Esophagus squamous epithelium (tissue), 5 donors: ENCODE measurements around the gene EXD2. TPM values are rescaled to one million over a fixed set of nuclear protein-coding genes. Genes with fewer than 3 reads are reported as not detected.

Experiments used
- DNase-seq: peaks from one replicate; lab custom pipeline; 2025; lab: John Stamatoyannopoulos, UW
- H3K27ac ChIP-seq, 4 donors: fragments of 200-600 bp; sonication (generic); one replicate each; pipeline ENCODE4 v1.5.1; 2016 to 2019; ENCODE audit warnings: mild to moderate bottlenecking in 1 of 4
- H3K27me3 ChIP-seq, 4 donors: fragments of 200-600 bp; sonication (generic); 1 replicate in 3 of 4; 2 replicates in 1 of 4; pipeline versions ENCODE4 v1.5.1 to v1.6.0; 2017 to 2021; ENCODE audit warnings: antibody characterized with exemption in 1 of 4
- H3K36me3 ChIP-seq, 3 donors: fragments of 200-600 bp; sonication (generic); one replicate each; pipeline ENCODE4 v1.5.1; 2016 to 2019
- H3K4me1 ChIP-seq, 3 donors: fragments of 200-600 bp; sonication (generic); one replicate each; pipeline ENCODE4 v1.5.1; 2017 to 2019
- H3K4me3 ChIP-seq, 4 donors: fragments of 200-600 bp; sonication (generic); 1 replicate in 3 of 4; 2 replicates in 1 of 4; pipeline ENCODE4 v1.5.1; 2016 to 2019; ENCODE audit warnings: mild to moderate bottlenecking in 2 of 4, moderate library complexity in 1 of 4
- H3K9me3 ChIP-seq, 3 donors: fragments of 200-600 bp; sonication (generic); one replicate each; pipeline ENCODE4 v1.5.1; 2016 to 2019
- CTCF ChIP-seq, 6 experiments: fragments of 450-650 bp in 4 of 6; fragments of 200-600 bp in 2 of 6; sonication (generic) in 2 of 6; IDR thresholded peaks; one replicate each; pipeline ENCODE4 v1.5.1; 2016 to 2019; ENCODE audit warnings: antibody characterized with exemption in 6 of 6, mild to moderate bottlenecking in 4 of 6, moderate library complexity in 4 of 6
- POLR2A ChIP-seq, 4 donors: fragments of 450-650 bp; IDR thresholded peaks; one replicate each; pipeline ENCODE4 v1.6.1; 2017; ENCODE audit warnings: antibody characterized with exemption in 4 of 4, mild to moderate bottlenecking in 4 of 4, moderate library complexity in 3 of 4
- WGBS, 2 donors: methylation state at CpG; one replicate each; pipeline ENCODE4 v1.1.5; 2018; 5-methylcytosine and 5-hydroxymethylcytosine counted together
- intact Hi-C: fragments of 100-400 bp; cut with DNase I; formaldehyde crosslinking; loops from one replicate; pipeline ENCODE4 v1.15.0; 2022
- total RNA-seq, 4 donors: library from RNA; depleted of rRNA; stranded (reverse); fragments of >200 nt; gene quantifications; one replicate each; pipeline ENCODE4 v1.1.0, GENCODE V29; 2016
- donor health status: DM: yes; HTN: yes; CAD: no.

The EXD2 gene
- total RNA-seq, 4 donors from 2014 or later = 12.3 to 22.9 (median 19.9) TPM

DNA sequence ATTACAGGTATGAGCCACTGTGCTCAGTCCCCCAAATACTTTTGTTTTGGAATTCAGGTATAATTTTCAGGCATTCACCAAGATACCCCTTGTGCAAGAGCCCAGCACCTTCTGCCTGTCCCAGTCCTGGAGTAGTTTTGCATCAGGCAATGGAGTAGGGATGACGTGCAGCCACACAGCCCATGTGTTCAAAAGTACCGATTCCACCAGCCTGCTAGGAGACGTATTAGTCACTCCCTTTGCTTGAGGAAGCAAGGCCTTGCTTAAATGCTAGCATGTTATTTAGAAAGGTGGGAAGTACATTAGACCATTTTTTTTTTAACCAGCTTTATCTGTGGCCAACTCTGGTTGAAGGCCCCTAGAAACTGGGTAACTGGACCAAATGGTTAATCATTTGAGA lies 53.6 kb downstream of the EXD2 start:
- intact Hi-C loops = loop anchor here (5.0 kb wide), 1 partner anchor 217 kb away; no protein-coding TSS in a partner anchor
- 86 to 100% methylated on average over 1 to 3 of the region's 3 CpGs for WGBS, 2 donors
- TF ChIP-seq CTCF (IDR thresholded peaks at IDR 0.05) (no peak), POLR2A (IDR thresholded peaks at IDR 0.05) (no peak)

GRCh38 chr14:69246331-69246730 lies 55.0 kb downstream of the EXD2 start:
- TF ChIP-seq POLR2A (IDR thresholded peaks at IDR 0.05) (no peak), CTCF (IDR thresholded peaks at IDR 0.05) (no peak)
- peaks cover 0 to 19% (median 0%) of the 10 kb centered on the region in 3 donors for H3K36me3 ChIP-seq
- H3K9me3 ChIP-seq = no peaks in the 10 kb centered on the region
- intact Hi-C loops = no loop called here
- H3K4me1 ChIP-seq = peaks cover 0 to 18% (median 0%) of the 10 kb centered on the region in 3 donors
- 82 to 100% methylated on average over 1 to 3 of the region's 3 CpGs for WGBS, 2 donors
- H3K27ac ChIP-seq = no peak overlapping the region
- no peak overlapping the region for H3K4me3 ChIP-seq
- no peak for DNase-seq
- no peaks in the 10 kb centered on the region for H3K27me3 ChIP-seq

More for the DNA sequence above, 53.6 kb downstream of the EXD2 start:
- Histone ChIP-seq H3K36me3 (peaks cover 0 to 33% (median 11%) of the 10 kb centered on the region in 3 donors), H3K9me3 (no peaks in the 10 kb centered on the region), H3K4me1 (peaks cover 0 to 18% (median 0%) of the 10 kb centered on the region in 3 donors), H3K27me3 (no peaks in the 10 kb centered on the region), H3K27ac (no peak overlapping the region), H3K4me3 (no peak overlapping the region)
- DNase-seq = no peak

- Histone ChIP-seq H3K27ac (peak overlapping the region in 3 of 4 donors; percentile 18 to 72 (median 55)), H3K27me3 (no peaks in the 10 kb centered on the region), H3K4me3 (no peak overlapping the region), H3K36me3 (peaks cover 0 to 7% (median 0%) of the 10 kb centered on the region in 3 donors), H3K4me1 (peaks cover 0 to 12% (median 0%) of the 10 kb centered on the region in 3 donors), H3K9me3 (no peaks in the 10 kb centered on the region)
- 51 to 59% methylated on average over 3 of the region's 3 CpGs for WGBS, 2 donors
- intact Hi-C loops = no loop called here
- TF ChIP-seq POLR2A (IDR thresholded peaks at IDR 0.05) (no peak), CTCF (IDR thresholded peaks at IDR 0.05) (peak in 3 of 6 experiments; percentile 29 to 49 (median 31))
- DNase-seq = no peak
Measured at GRCh38 chr14:69247676-69248440, 56.6 kb downstream of the EXD2 start.

DNA sequence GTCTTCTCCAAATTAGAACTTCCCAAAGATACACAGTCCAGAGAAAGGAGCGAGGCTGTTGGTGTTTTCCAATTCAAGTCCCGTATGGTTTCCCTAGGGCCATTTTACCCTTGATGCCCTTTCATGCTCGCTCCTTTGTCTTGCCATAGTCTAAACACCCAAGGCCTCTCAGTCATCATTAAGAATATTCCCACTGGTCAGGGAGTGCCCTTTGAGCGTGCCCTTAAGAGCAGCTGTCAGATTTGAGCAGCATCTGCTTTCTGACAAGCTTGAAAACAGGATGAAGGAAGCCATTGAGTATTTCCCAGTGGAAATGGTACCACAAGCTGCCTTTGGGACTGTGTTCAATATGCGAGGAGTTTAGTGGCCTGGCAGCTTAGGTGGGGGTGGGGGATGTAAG lies 58.3 kb downstream of the EXD2 start:
- H3K27ac ChIP-seq = no peak overlapping the region
- H3K27me3 ChIP-seq = no peaks in the 10 kb centered on the region
- no peak for DNase-seq
- WGBS, 2 donors = 81 to 85% methylated on average over 4 to 5 of the region's 5 CpGs
- no peak overlapping the region for H3K4me3 ChIP-seq
- H3K9me3 ChIP-seq = no peaks in the 10 kb centered on the region
- no peak for TF ChIP-seq CTCF (IDR thresholded peaks at IDR 0.05)
- no peaks in the 10 kb centered on the region for H3K36me3 ChIP-seq
- peaks cover 0 to 10% (median 0%) of the 10 kb centered on the region in 3 donors for H3K4me1 ChIP-seq
- intact Hi-C loops = no loop called here

GRCh38 chr14:69252851-69253250 lies 61.6 kb downstream of the EXD2 start:
- WGBS, 2 donors = 37 to 38% methylated on average over 3 of the region's 3 CpGs
- Histone ChIP-seq H3K4me3 (no peak overlapping the region), H3K27me3 (peaks cover 0 to 22% (median 0%) of the 10 kb centered on the region in 4 donors), H3K9me3 (no peaks in the 10 kb centered on the region), H3K27ac (no peak overlapping the region), H3K36me3 (no peaks in the 10 kb centered on the region), H3K4me1 (peaks cover 0 to 5% (median 0%) of the 10 kb centered on the region in 3 donors)
- DNase-seq = no peak
- intact Hi-C loops = no loop called here
- TF ChIP-seq POLR2A (IDR thresholded peaks at IDR 0.05) (no peak), CTCF (IDR thresholded peaks at IDR 0.05) (no peak)
